CD4-positive, alpha-beta T cell (primary cell): ENCODE measurements around the gene HK1. TPM values are rescaled to one million over a fixed set of nuclear protein-coding genes. Genes with fewer than 3 reads are reported as not detected.

Experiments used
- ATAC-seq: fragments of 200-7000 bp; cut with Tn5 transposase; one replicate; pipeline ENCODE4 v1.10.0; 2022; ENCODE audit warnings: mild to moderate bottlenecking; ENCODE audit not compliant: poor library complexity
- CTCF ChIA-PET: fragments of 350-600 bp; sonication (Branson Sonifier 250); formaldehyde crosslinking; loops from one replicate; lab custom pipeline; 2021; ENCODE audit warnings: antibody characterized with exemption, inconsistent platforms; lab: Charles Lee
- POLR2A ChIA-PET: fragments of 350-600 bp; sonication (Branson Sonifier 250); formaldehyde crosslinking; loops from one replicate; lab custom pipeline; 2021; ENCODE audit warnings: antibody characterized with exemption, inconsistent platforms; lab: Charles Lee
- DNase-seq, 14 experiments: peaks; one replicate each; pipeline ENCODE4 v3.0.0-alpha.2; 2013 to 2020; ENCODE audit warnings: mixed read lengths in 2 of 14
- H3K27ac ChIP-seq, 2 donors: one replicate each; pipeline versions ENCODE4 v1.5.1 to v1.7.0; 2013; ENCODE audit warnings: low read length in 2 of 2, low read depth in 1 of 2, mild to moderate bottlenecking in 1 of 2
- H3K27me3 ChIP-seq, 2 experiments: 1 replicate in 1 of 2; 2 replicates in 1 of 2; pipeline versions ENCODE4 v1.6.1 to v1.7.0; 2013; ENCODE audit warnings: low read length in 2 of 2, control low read depth in 1 of 2, mild to moderate bottlenecking in 1 of 2, moderate library complexity in 1 of 2; ENCODE audit not compliant: insufficient read depth in 2 of 2, control insufficient read depth in 1 of 2
- H3K36me3 ChIP-seq: one replicate; pipeline ENCODE4 v1.6.1; 2013; ENCODE audit warnings: low read length, control low read depth; ENCODE audit not compliant: insufficient read depth
- H3K4me1 ChIP-seq: one replicate; pipeline ENCODE4 v1.6.1; 2013; ENCODE audit warnings: low read length, control low read depth; ENCODE audit not compliant: insufficient read depth
- H3K4me3 ChIP-seq: one replicate; pipeline ENCODE4 v1.5.1; 2013; ENCODE audit warnings: mild to moderate bottlenecking, low read length, moderate library complexity
- H3K9me3 ChIP-seq, 2 experiments: 1 replicate in 1 of 2; 2 replicates in 1 of 2; pipeline versions ENCODE4 v1.6.1 to v1.7.0; 2013; ENCODE audit warnings: low read length in 2 of 2, mild to moderate bottlenecking in 2 of 2, control low read depth in 1 of 2, moderate library complexity in 1 of 2; ENCODE audit not compliant: control insufficient read depth in 1 of 2, insufficient read depth in 1 of 2
- H3K27ac Mint-ChIP-seq: one replicate; pipeline ENCODE4 v1.8.0; 2020; ENCODE audit warnings: mixed read lengths
- H3K27me3 Mint-ChIP-seq: one replicate; pipeline ENCODE4 v1.8.0; 2021; ENCODE audit warnings: mixed read lengths
- H3K36me3 Mint-ChIP-seq: one replicate; pipeline ENCODE4 v1.8.0; 2021; ENCODE audit warnings: low read depth, mixed read lengths
- H3K4me1 Mint-ChIP-seq: one replicate; pipeline ENCODE4 v1.8.0; 2021; ENCODE audit warnings: low read depth, mixed read lengths
- H3K4me3 Mint-ChIP-seq: one replicate; pipeline ENCODE4 v1.8.0; 2020; ENCODE audit warnings: mild to moderate bottlenecking, mixed read lengths
- H3K9me3 Mint-ChIP-seq: one replicate; pipeline ENCODE4 v1.8.0; 2020; ENCODE audit warnings: mixed read lengths
- CTCF ChIP-seq: fragments of 200-600 bp; IDR thresholded peaks from one replicate; pipeline ENCODE4 v1.8.0; 2022; ENCODE audit warnings: antibody characterized with exemption, mild to moderate bottlenecking
- intact Hi-C, 2 experiments: fragments of 100-400 bp; cut with DNase I in 1 of 2; cut with micrococcal nuclease in 1 of 2; formaldehyde crosslinking; loops; one replicate each; pipeline versions ENCODE4 v1.15.1 to v1.9.0; 2023 to 2025; cut with DNase I, micrococcal nuclease
- total RNA-seq, 174 experiments: library from RNA in 2 of 174; stranded (reverse) in 2 of 174; gene quantifications; one replicate each; pipeline ENCODE4 v1.2.3 and lab custom pipeline; 2021 to 2026

HK1 gene
- total RNA-seq, 2 experiments from 2014 or later: 45.6 to 48.1 TPM

GRCh38 chr10:69388488-69388887 is 110.2 kb downstream of the HK1 start:
- peak overlapping the region; percentile 56 for H3K27ac Mint-ChIP-seq

DNA sequence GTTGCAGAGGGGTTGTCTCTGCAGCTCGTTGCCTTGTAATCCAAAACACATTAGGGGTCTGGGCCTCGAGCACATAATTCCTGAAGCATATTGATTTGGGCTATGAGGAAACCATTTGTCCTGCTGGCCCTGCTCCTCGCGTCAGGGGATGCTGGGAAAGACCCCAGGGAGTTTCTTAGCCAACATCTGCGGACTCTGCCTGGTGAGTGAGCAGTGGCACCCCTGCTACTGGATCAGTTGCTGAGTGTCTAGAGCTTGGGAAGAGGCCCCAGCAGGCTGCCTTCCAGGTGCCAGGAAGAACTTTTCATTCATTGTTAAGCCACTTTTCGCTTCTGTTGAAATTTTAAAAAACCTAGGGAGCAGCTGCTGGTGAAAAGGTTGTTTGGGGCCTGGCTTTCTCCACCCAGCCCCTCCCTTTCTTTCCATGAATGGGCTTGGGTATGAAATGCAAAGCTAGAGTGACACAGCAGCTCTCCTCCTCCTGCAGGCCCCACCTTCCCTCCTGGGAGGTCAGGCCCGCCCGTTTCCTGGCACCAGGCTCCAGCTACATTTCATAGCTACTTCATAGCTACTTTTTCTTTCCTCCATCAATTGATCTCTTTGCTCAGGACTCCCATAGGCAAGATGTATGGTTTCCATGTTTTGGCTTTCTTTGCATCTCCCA is 111.7 kb downstream of the HK1 start:
- Histone ChIP-seq H3K36me3 (peaks cover 72% of the 10 kb centered on the region), H3K4me3 (no peak overlapping the region), H3K27ac (peak overlapping the region in 1 of 2 donors; percentile 2), H3K27me3 (no peaks in the 10 kb centered on the region), H3K9me3 (no peaks in the 10 kb centered on the region), H3K4me1 (peaks cover 14% of the 10 kb centered on the region)
- Mint-ChIP-seq H3K27me3 (no peaks in the 10 kb centered on the region), H3K36me3 (peaks cover 85% of the 10 kb centered on the region), H3K9me3 (no peaks in the 10 kb centered on the region), H3K27ac (peak overlapping the region; percentile 68), H3K4me1 (peaks cover 25% of the 10 kb centered on the region), H3K4me3 (no peak overlapping the region)
- ChIA-PET CTCF (interaction anchor here (1.6 to 4.6 kb wide), 2 partner anchors 18 to 153 kb away, joined by 4 to 48 read pairs; no protein-coding TSS in a partner anchor), POLR2A (interaction anchor here (0.6 to 1.5 kb wide), 3 partner anchors 71 to 145 kb away, joined by 3 to 5 read pairs (median 3); no protein-coding TSS in a partner anchor)
- ATAC-seq (no peak), DNase-seq (peak in 1 of 14 experiments; percentile 39)
- intact Hi-C loops: loop anchor here in 1 of 2 experiments (5.0 kb wide), 1 partner anchor 388 kb away; no protein-coding TSS in a partner anchor
- TF ChIP-seq CTCF: no peak

More at GRCh38 chr10:69388488-69388887, 110.2 kb downstream of the HK1 start:
- CTCF ChIA-PET: interaction anchor here (0.7 to 1.2 kb wide), 2 partner anchors 11 to 19 kb away, joined by 3 to 4 read pairs; no protein-coding TSS in a partner anchor
- intact Hi-C loops: no loop called here
- Histone ChIP-seq H3K9me3 (no peaks in the 10 kb centered on the region), H3K4me1 (peaks cover 14% of the 10 kb centered on the region), H3K36me3 (peaks cover 73% of the 10 kb centered on the region), H3K27me3 (no peaks in the 10 kb centered on the region), H3K27ac (no peak overlapping the region), H3K4me3 (no peak overlapping the region)
- DNase-seq: no peak
- Mint-ChIP-seq H3K4me1 (peaks cover 25% of the 10 kb centered on the region), H3K9me3 (no peaks in the 10 kb centered on the region), H3K27me3 (no peaks in the 10 kb centered on the region), H3K4me3 (no peak overlapping the region), H3K36me3 (peaks cover 88% of the 10 kb centered on the region)
- TF ChIP-seq CTCF: no peak
- no peak for ATAC-seq
- POLR2A ChIA-PET: no interaction called here

- POLR2A ChIA-PET: interaction anchor here (1.1 to 1.5 kb wide), 2 partner anchors 72 to 146 kb away, joined by 3 to 5 read pairs; no protein-coding TSS in a partner anchor
- CTCF ChIA-PET: interaction anchor here (0.7 to 4.6 kb wide), 3 partner anchors 11 to 154 kb away, joined by 3 to 48 read pairs (median 4); no protein-coding TSS in a partner anchor
- no peak overlapping the region for H3K27ac ChIP-seq
- H3K4me3 ChIP-seq: no peak overlapping the region
- ATAC-seq: no peak
- H3K36me3 Mint-ChIP-seq: peaks cover 81% of the 10 kb centered on the region
- peaks cover 69% of the 10 kb centered on the region for H3K36me3 ChIP-seq
- H3K4me1 Mint-ChIP-seq: peaks cover 25% of the 10 kb centered on the region
- no peak overlapping the region for H3K4me3 Mint-ChIP-seq
- H3K4me1 ChIP-seq: peaks cover 14% of the 10 kb centered on the region
- intact Hi-C loops: loop anchor here in 1 of 2 experiments (5.0 kb wide), 1 partner anchor 389 kb away; no protein-coding TSS in a partner anchor
- H3K9me3 ChIP-seq: no peaks in the 10 kb centered on the region
- no peaks in the 10 kb centered on the region for H3K27me3 ChIP-seq
- no peak for DNase-seq
- no peaks in the 10 kb centered on the region for H3K27me3 Mint-ChIP-seq
- no peaks in the 10 kb centered on the region for H3K9me3 Mint-ChIP-seq
- no peak for TF ChIP-seq CTCF
- peak overlapping the region; percentile 68 for H3K27ac Mint-ChIP-seq
Measured at GRCh38 chr10:69391158-69391557, 112.9 kb downstream of the HK1 start.
